ENCODE results near the gene GCK. TPM values are rescaled to one million over a fixed set of nuclear protein-coding genes. Genes with fewer than 3 reads are reported as not detected.

GCK gene
- total and polyA plus RNA-seq, 2 of the 13 experiments (the other 11 are each of a cell fraction or from before 2014, with no cell fraction given) = not detected

- ChIA-PET POLR2A (no interaction called here), CTCF (ENCODE audit: low intra/inter-chr PET ratio, low total read pairs) (no interaction called here)
- FAIRE-seq (no peak), ATAC-seq (no peak), DNase-seq (ENCODE audit: low spot score) (no peak)
- Histone ChIP-seq H3K4me3 (replicated peaks in 1 of 3; ENCODE audit: insufficient read depth in 1 of 3, low read depth in 2 of 3, low read length in 3 of 3) (no peak overlapping the region), H3K9me3 (ENCODE audit: low read length) (no peaks in the 10 kb centered on the region), H3K79me2 (ENCODE audit: insufficient read depth, low read length) (no peaks in the 10 kb centered on the region), H3K27ac (ENCODE audit: extremely low read length, insufficient read depth, low read length) (no peak overlapping the region), H3K4me1 (ENCODE audit: insufficient read depth, low read length) (no peaks in the 10 kb centered on the region), H3K27me3 (ENCODE audit: control insufficient read depth in 1 of 2, insufficient read depth in 2 of 2, low read length in 2 of 2) (no peaks in the 10 kb centered on the region; a peak in 1 of 5 replicates), H3K36me3 (replicated peaks in 1 of 2; ENCODE audit: control insufficient read depth in 1 of 2, insufficient read depth in 2 of 2, low read length in 2 of 2) (no peaks in the 10 kb centered on the region), H3K4me2 (ENCODE audit: low read depth, low read length) (no peak overlapping the region), H4K20me1 (ENCODE audit: insufficient read depth, low read length) (no peaks in the 10 kb centered on the region), H2AFZ (ENCODE audit: low read length) (no peak overlapping the region), H3K9ac (ENCODE audit: insufficient read depth, low read depth, low read length) (no peak overlapping the region)
- in situ Hi-C loops (cut with HindIII; ENCODE audit: extremely low pct_ligation_motif_present, low pct_unique_long_range_greater_than_20kb) = no loop called here
- intact Hi-C loops (cut with micrococcal nuclease; ENCODE audit: unreplicated experiment) = no loop called here
- no TSS peak for BruUV-seq (replicated peaks)
- WGBS (ENCODE audit: low lambda C conversion rate) = 60% methylated on average over 1 of the region's 1 CpG
- TF ChIP-seq HDAC2 (CRISPR knock-in tag; IDR thresholded peaks at IDR 0.05) (no peak), ATRX (CRISPR knock-in tag; IDR thresholded peaks at IDR 0.05; ENCODE audit: borderline replicate concordance) (no peak), DMAP1 (CRISPR knock-in tag; IDR thresholded peaks at IDR 0.05) (no peak), ZSCAN25 (CRISPR knock-in tag; IDR thresholded peaks at IDR 0.05) (no peak), ZNF639 (CRISPR knock-in tag; conservative IDR thresholded peaks at IDR 0.05) (no peak), ZNF703 (CRISPR knock-in tag; IDR thresholded peaks at IDR 0.05; ENCODE audit: borderline replicate concordance) (no peak), ZNF792 (CRISPR knock-in tag; IDR thresholded peaks at IDR 0.05) (no peak), TEF (CRISPR knock-in tag; IDR thresholded peaks at IDR 0.05) (no peak), MYPOP (CRISPR knock-in tag; IDR thresholded peaks at IDR 0.05) (no peak), ETV6 (CRISPR knock-in tag; conservative IDR thresholded peaks at IDR 0.05) (no peak), ZZZ3 (CRISPR knock-in tag; IDR thresholded peaks at IDR 0.05; ENCODE audit: borderline replicate concordance) (no peak), RFX3 (CRISPR knock-in tag; IDR thresholded peaks at IDR 0.05) (no peak), ZBTB49 (CRISPR knock-in tag; IDR thresholded peaks at IDR 0.05; ENCODE audit: borderline replicate concordance) (no peak), ZBTB26 (CRISPR knock-in tag; IDR thresholded peaks at IDR 0.05; ENCODE audit: borderline replicate concordance) (no peak)
Measured at GRCh38 chr7:44162785-44163395, 26.3 kb downstream of the GCK start.

Measured in HepG2 (cell line).